Panc1 (cell line): Measurements from ENCODE around the gene HSPA12A.

ENCODE experiments used
- POLR2AphosphoS5 ChIP-seq: IDR thresholded peaks from 2 replicates; pipeline ENCODE4 v1.6.1; 2012; ENCODE audit warnings: mild to moderate bottlenecking, low read depth, low read length, moderate library complexity
- TCF7L2 ChIP-seq: IDR thresholded peaks from 2 replicates; pipeline ENCODE4 v1.6.1; 2011; ENCODE audit warnings: mild to moderate bottlenecking, low read depth, low read length, inconsistent platforms
- TF ChIP-seq, protein P1 (sequence below): fragments of 450-650 bp; IDR thresholded peaks from 2 replicates; pipeline ENCODE4 v1.5.1; 2017; ENCODE audit warnings: mild to moderate bottlenecking
- TF ChIP-seq, protein P2 (sequence below), 2 experiments: IDR thresholded peaks; 2 replicates each; pipeline ENCODE4 v1.6.1; 2011 to 2012; ENCODE audit warnings: low read depth in 2 of 2, control low read depth in 1 of 2, low read length in 1 of 2, mild to moderate bottlenecking in 1 of 2, moderate library complexity in 1 of 2; ENCODE audit not compliant: insufficient read depth in 1 of 2

DNA sequence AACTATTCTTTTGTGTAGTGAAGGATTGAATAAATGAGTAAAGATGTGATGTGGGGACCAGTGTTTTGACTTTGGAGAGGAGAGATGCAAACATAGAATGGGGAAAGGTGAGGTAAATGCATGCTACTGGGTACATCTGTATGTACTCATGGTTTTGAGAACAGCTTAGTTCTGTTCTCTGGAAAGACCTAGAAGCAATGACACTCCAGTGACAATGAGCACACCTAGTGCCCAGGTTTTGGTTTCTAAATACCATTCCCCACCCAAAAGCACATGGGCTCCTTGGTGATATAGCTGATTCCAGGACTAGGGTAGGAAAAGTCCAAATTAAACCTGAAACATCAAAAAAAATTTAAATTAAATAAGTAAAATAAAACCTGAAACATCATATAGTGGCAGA lies 22.6 kb upstream of the HSPA12A start:
- TF ChIP-seq, protein P1, sequence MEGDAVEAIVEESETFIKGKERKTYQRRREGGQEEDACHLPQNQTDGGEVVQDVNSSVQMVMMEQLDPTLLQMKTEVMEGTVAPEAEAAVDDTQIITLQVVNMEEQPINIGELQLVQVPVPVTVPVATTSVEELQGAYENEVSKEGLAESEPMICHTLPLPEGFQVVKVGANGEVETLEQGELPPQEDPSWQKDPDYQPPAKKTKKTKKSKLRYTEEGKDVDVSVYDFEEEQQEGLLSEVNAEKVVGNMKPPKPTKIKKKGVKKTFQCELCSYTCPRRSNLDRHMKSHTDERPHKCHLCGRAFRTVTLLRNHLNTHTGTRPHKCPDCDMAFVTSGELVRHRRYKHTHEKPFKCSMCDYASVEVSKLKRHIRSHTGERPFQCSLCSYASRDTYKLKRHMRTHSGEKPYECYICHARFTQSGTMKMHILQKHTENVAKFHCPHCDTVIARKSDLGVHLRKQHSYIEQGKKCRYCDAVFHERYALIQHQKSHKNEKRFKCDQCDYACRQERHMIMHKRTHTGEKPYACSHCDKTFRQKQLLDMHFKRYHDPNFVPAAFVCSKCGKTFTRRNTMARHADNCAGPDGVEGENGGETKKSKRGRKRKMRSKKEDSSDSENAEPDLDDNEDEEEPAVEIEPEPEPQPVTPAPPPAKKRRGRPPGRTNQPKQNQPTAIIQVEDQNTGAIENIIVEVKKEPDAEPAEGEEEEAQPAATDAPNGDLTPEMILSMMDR = no peak
- TF ChIP-seq TCF7L2 (no peak), POLR2AphosphoS5 (no peak)
- TF ChIP-seq, protein P2, sequence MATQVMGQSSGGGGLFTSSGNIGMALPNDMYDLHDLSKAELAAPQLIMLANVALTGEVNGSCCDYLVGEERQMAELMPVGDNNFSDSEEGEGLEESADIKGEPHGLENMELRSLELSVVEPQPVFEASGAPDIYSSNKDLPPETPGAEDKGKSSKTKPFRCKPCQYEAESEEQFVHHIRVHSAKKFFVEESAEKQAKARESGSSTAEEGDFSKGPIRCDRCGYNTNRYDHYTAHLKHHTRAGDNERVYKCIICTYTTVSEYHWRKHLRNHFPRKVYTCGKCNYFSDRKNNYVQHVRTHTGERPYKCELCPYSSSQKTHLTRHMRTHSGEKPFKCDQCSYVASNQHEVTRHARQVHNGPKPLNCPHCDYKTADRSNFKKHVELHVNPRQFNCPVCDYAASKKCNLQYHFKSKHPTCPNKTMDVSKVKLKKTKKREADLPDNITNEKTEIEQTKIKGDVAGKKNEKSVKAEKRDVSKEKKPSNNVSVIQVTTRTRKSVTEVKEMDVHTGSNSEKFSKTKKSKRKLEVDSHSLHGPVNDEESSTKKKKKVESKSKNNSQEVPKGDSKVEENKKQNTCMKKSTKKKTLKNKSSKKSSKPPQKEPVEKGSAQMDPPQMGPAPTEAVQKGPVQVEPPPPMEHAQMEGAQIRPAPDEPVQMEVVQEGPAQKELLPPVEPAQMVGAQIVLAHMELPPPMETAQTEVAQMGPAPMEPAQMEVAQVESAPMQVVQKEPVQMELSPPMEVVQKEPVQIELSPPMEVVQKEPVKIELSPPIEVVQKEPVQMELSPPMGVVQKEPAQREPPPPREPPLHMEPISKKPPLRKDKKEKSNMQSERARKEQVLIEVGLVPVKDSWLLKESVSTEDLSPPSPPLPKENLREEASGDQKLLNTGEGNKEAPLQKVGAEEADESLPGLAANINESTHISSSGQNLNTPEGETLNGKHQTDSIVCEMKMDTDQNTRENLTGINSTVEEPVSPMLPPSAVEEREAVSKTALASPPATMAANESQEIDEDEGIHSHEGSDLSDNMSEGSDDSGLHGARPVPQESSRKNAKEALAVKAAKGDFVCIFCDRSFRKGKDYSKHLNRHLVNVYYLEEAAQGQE (IDR thresholded peaks at IDR 0.05; ENCODE audit: insufficient read depth in 1 of 2, low read depth in 2 of 2, low read length in 1 of 2) = no peak
